ENCODE measurements around the gene POLR2F. TPM values are rescaled to one million over a fixed set of nuclear protein-coding genes. Genes with fewer than 3 reads are reported as not detected.
A peak's percentile ranks its signal among the peaks of the same experiment; 100 is the strongest.

Gene POLR2F
- total RNA-seq (2021) = 141 and 147 TPM in 2 replicates
- long read RNA-seq, transcript POLR2F-205 (5 exons, 2,106 nt) = major isoform, 26 of 31 reads
- long read RNA-seq, partial matches to known transcripts = 0 of 31 reads
- long read RNA-seq, other reads (novel, unspliced or antisense) = 2 of 31 reads

- Histone ChIP-seq H3K27me3 (ENCODE audit: insufficient read depth, low read length) (no peaks in the 10 kb centered on the region), H2BK5ac (ENCODE audit: insufficient read length, low read length) (no peak within 1 kb of the TSS), H2AFZ (ENCODE audit: low read length) (no peak within 1 kb of the TSS), H3K9me3 (ENCODE audit: control insufficient read depth, low read depth, low read length) (no peaks in the 10 kb centered on the region), H3K79me1 (ENCODE audit: insufficient read depth, low read depth, low read length, poor library complexity, severe bottlenecking) (peaks cover 7% of the 10 kb centered on the region), H3K56ac (ENCODE audit: insufficient read length, low read depth, low read length) (no peak within 1 kb of the TSS), H2BK20ac (ENCODE audit: low read depth, low read length, poor library complexity, severe bottlenecking) (no peak within 1 kb of the TSS), H3K23ac (ENCODE audit: insufficient read length, low read depth, low read length) (no peak within 1 kb of the TSS), H2AK5ac (ENCODE audit: insufficient read length, low read length) (no peak within 1 kb of the TSS), H3K14ac (ENCODE audit: insufficient read depth, low read length) (peak within 1 kb of the TSS; percentile 65), H4K91ac (ENCODE audit: insufficient read length, low read depth, low read length) (no peak within 1 kb of the TSS), H2BK12ac (ENCODE audit: insufficient read length, low read depth, low read length) (no peak within 1 kb of the TSS), H4K20me1 (ENCODE audit: control insufficient read depth, insufficient read depth, insufficient read length) (no peaks in the 10 kb centered on the region), H2BK120ac (ENCODE audit: low read depth, low read length, poor library complexity, severe bottlenecking) (no peak within 1 kb of the TSS), H3T11ph (ENCODE audit: low read length) (no peak within 1 kb of the TSS), H3K79me2 (ENCODE audit: insufficient read depth, low read length) (peaks cover 6% of the 10 kb centered on the region; the same call in 1 of the 2 replicates), H3K4me2 (ENCODE audit: insufficient read depth, insufficient read length, low read length) (peak within 1 kb of the TSS; percentile 97), H3K4ac (ENCODE audit: low read depth, low read length) (no peak within 1 kb of the TSS), H3K18ac (ENCODE audit: insufficient read length, low read depth, low read length) (no peak within 1 kb of the TSS), H3K23me2 (ENCODE audit: insufficient read length, low read depth, low read length, poor library complexity, severe bottlenecking) (peaks cover 13% of the 10 kb centered on the region), H2BK15ac (ENCODE audit: low read depth, low read length) (no peak within 1 kb of the TSS; the same call in 1 of the 2 replicates), H4K5ac (ENCODE audit: insufficient read length, low read depth, low read length) (no peak within 1 kb of the TSS), H3K9ac (ENCODE audit: extremely low read depth, insufficient read length, low read length) (peak within 1 kb of the TSS; percentile 52), H4K8ac (replicated peaks; ENCODE audit: insufficient read length, low read depth, low read length) (no peak within 1 kb of the TSS), H3K27ac (ENCODE audit: insufficient read length, low read depth, low read length) (no peak within 1 kb of the TSS), H3K4me1 (ENCODE audit: insufficient read depth, low read length) (no peaks in the 10 kb centered on the region)
- H3K27ac Mint-ChIP-seq = peak within 1 kb of the TSS; percentile 15 to 99 (median 98)
- H3K36me3 Mint-ChIP-seq (ENCODE audit: insufficient read depth in 1 of 3, low read depth in 3 of 3) = peaks cover 15 to 27% (median 20%) of the 10 kb centered on the region in 3 experiments; a peak in 6 of 7 replicates
- DNase-seq = peak; percentile 94
- no peaks in the 10 kb centered on the region for H3K9me3 Mint-ChIP-seq
- no CpG with 5 or more reads among the region's 52 CpGs for WGBS (ENCODE audit: extremely low coverage, insufficient read length, low lambda C conversion rate)
- H3K27me3 Mint-ChIP-seq (ENCODE audit: low read depth) = peaks cover 2% of the 10 kb centered on the region
- no peak for TF ChIP-seq CTCF (conservative IDR thresholded peaks at IDR 0.05)
- H3K4me1 Mint-ChIP-seq = peaks cover 19 to 23% of the 10 kb centered on the region in 2 experiments
- H3K4me3 Mint-ChIP-seq = peak within 1 kb of the TSS; percentile 100
Measured at GRCh38 chr22:37953437-37954179, at the start of gene POLR2F, which contains the start of gene C22orf23. Gene POLR2F, plus strand, starts transcription at chr22:37953699. Its CDS starts 89 bp downstream, at chr22:37953788. Gene C22orf23, minus strand, starts transcription at chr22:37953601. Its CDS starts 452 bp downstream, at chr22:37953149.

Measured in H9 (cell line).